H1 (cell line): ENCODE measurements around the gene FOXO4. TPM values are rescaled to one million over a fixed set of nuclear protein-coding genes. Genes with fewer than 3 reads are reported as not detected.

Experiments
- CTCF ChIA-PET: fragments of 300-600 bp; sonication (Branson Sonifier 250); formaldehyde crosslinking; loops from one replicate; lab custom pipeline; 2021; ENCODE audit not compliant: partially characterized antibody; lab: Charles Lee
- POLR2A ChIA-PET: fragments of 300-600 bp; sonication (Branson Sonifier 250); formaldehyde crosslinking; loops from one replicate; lab custom pipeline; 2021; ENCODE audit warnings: inconsistent platforms; ENCODE audit not compliant: partially characterized antibody; lab: Charles Lee
- DNase-seq, 2 experiments: peaks; one replicate each; pipeline versions ENCODE4 v3.0.0 to v3.0.0-alpha.2; 2010 to 2022; ENCODE audit warnings: low spot score in 2 of 2, low read depth in 1 of 2, mixed read lengths in 1 of 2
- FAIRE-seq: peaks from 2 replicates; lab custom pipeline; 2011; peaks lifted over from hg19 to GRCh38; lab: Jason Lieb, UNC
- H2AFZ ChIP-seq: 2 replicates; pipeline ENCODE4 v1.8.1; 2012; ENCODE audit warnings: low read length, inconsistent platforms
- H2AK5ac ChIP-seq: 2 replicates; pipeline ENCODE4 v1.6.1; 2013; ENCODE audit warnings: low read depth, low read length
- H2BK120ac ChIP-seq: replicated peaks from 2 replicates; pipeline ENCODE3; 2013; ENCODE audit warnings: low read depth, low read length, inconsistent platforms
- H2BK12ac ChIP-seq: 2 replicates; pipeline ENCODE4 v1.6.1; 2013; ENCODE audit warnings: low read depth, low read length
- H2BK15ac ChIP-seq: 2 replicates; pipeline ENCODE4 v1.6.1; 2013; ENCODE audit warnings: low read length
- H2BK20ac ChIP-seq: 2 replicates; pipeline ENCODE4 v1.6.1; 2013; ENCODE audit warnings: low read length
- H2BK5ac ChIP-seq: 2 replicates; pipeline ENCODE4 v1.6.1; 2013; ENCODE audit warnings: low read depth, low read length
- H3K14ac ChIP-seq: 2 replicates; pipeline ENCODE4 v1.6.1; 2013; ENCODE audit warnings: inconsistent platforms; ENCODE audit not compliant: insufficient read length
- H3K18ac ChIP-seq: 2 replicates; pipeline ENCODE4 v1.6.1; 2013; ENCODE audit warnings: low read length; ENCODE audit errors: extremely low read depth
- H3K23ac ChIP-seq: 2 replicates; pipeline ENCODE4 v1.6.1; 2013; ENCODE audit warnings: inconsistent platforms; ENCODE audit not compliant: insufficient read length
- H3K23me2 ChIP-seq: 2 replicates; pipeline ENCODE4 v1.6.1; 2013; ENCODE audit warnings: low read depth, low read length
- H3K27ac ChIP-seq: 2 replicates; pipeline ENCODE4 v1.6.1; 2011; ENCODE audit warnings: low read depth, low read length, inconsistent platforms
- H3K27me3 ChIP-seq, 4 experiments: replicated peaks in 1 of 4; 1 replicate in 1 of 4; 2 replicates in 3 of 4; pipeline versions ENCODE4 v1.6.1 to v1.8.1; 2011 to 2013; ENCODE audit warnings: low read length in 3 of 4, mild to moderate bottlenecking in 3 of 4, inconsistent platforms in 2 of 4, mixed read lengths in 2 of 4, moderate library complexity in 1 of 4; ENCODE audit not compliant: control insufficient read depth in 3 of 4, insufficient read depth in 3 of 4; ENCODE audit errors: extremely low read depth in 1 of 4
- H3K36me3 ChIP-seq, 4 experiments: 2 replicates each; pipeline versions ENCODE4 v1.6.1 to v1.8.1; 2011 to 2013; ENCODE audit warnings: mild to moderate bottlenecking in 4 of 4, low read length in 3 of 4, moderate library complexity in 2 of 4, control low read depth in 1 of 4, inconsistent platforms in 1 of 4; ENCODE audit not compliant: insufficient read depth in 4 of 4, control insufficient read depth in 2 of 4
- H3K4ac ChIP-seq: replicated peaks from 2 replicates; pipeline ENCODE3; 2013; ENCODE audit warnings: low read length, low read depth, mixed read lengths, inconsistent platforms; ENCODE audit not compliant: insufficient read length
- H3K4me1 ChIP-seq, 4 experiments: replicated peaks in 1 of 4; 1 replicate in 1 of 4; 2 replicates in 3 of 4; pipeline versions ENCODE4 v1.6.1 to v1.8.1; 2011 to 2013; ENCODE audit warnings: low read length in 3 of 4, inconsistent platforms in 2 of 4, mixed read lengths in 1 of 4; ENCODE audit not compliant: insufficient read depth in 4 of 4, control insufficient read depth in 3 of 4
- H3K4me2 ChIP-seq, 2 experiments: 2 replicates each; pipeline versions ENCODE4 v1.6.1 to v1.8.1; 2011 to 2013; ENCODE audit warnings: low read depth in 2 of 2, low read length in 2 of 2, control low read depth in 1 of 2, inconsistent platforms in 1 of 2, mild to moderate bottlenecking in 1 of 2; ENCODE audit not compliant: insufficient read depth in 1 of 2
- H3K4me3 ChIP-seq, 4 experiments: fragments of 200-600, 300-600 bp in 1 of 4; sonication (generic), shearing (Covaris generic), sonication (Bioruptor Twin) in 1 of 4; 2 replicates each; pipeline versions ENCODE4 v1.5.1 to v1.8.1; 2011 to 2016; ENCODE audit warnings: low read length in 4 of 4, low read depth in 3 of 4, control low read depth in 2 of 4, inconsistent platforms in 2 of 4, mild to moderate bottlenecking in 2 of 4, mixed read lengths in 1 of 4, moderate library complexity in 1 of 4; ENCODE audit not compliant: insufficient read depth in 2 of 4; ENCODE audit errors: extremely low read depth in 1 of 4
- H3K56ac ChIP-seq: replicated peaks from 2 replicates; pipeline ENCODE3; 2013; ENCODE audit warnings: low read depth, mild to moderate bottlenecking, mixed read lengths, low read length, inconsistent platforms; ENCODE audit not compliant: insufficient read length
- H3K79me1 ChIP-seq: 2 replicates; pipeline ENCODE4 v1.6.1; 2013; ENCODE audit warnings: low read depth, low read length, control low read depth
- H3K79me2 ChIP-seq, 2 experiments: 2 replicates each; pipeline versions ENCODE4 v1.6.1 to v1.8.1; 2012 to 2013; ENCODE audit warnings: low read length in 2 of 2, mild to moderate bottlenecking in 2 of 2, inconsistent platforms in 1 of 2; ENCODE audit not compliant: insufficient read depth in 2 of 2, control insufficient read depth in 1 of 2
- H3K9ac ChIP-seq, 4 experiments: replicated peaks in 1 of 4; 1 replicate in 1 of 4; 2 replicates in 3 of 4; pipeline versions ENCODE4 v1.6.1 to v1.8.1; 2011 to 2013; ENCODE audit warnings: low read depth in 3 of 4, low read length in 3 of 4, control low read depth in 2 of 4, mild to moderate bottlenecking in 2 of 4, moderate library complexity in 2 of 4, inconsistent platforms in 1 of 4; ENCODE audit errors: extremely low read depth in 1 of 4
- H3K9me3 ChIP-seq, 2 experiments: 2 replicates each; pipeline versions ENCODE4 v1.6.1 to v1.8.1; 2012 to 2013; ENCODE audit warnings: mild to moderate bottlenecking in 2 of 2, moderate library complexity in 2 of 2, control low read depth in 1 of 2, inconsistent platforms in 1 of 2, low read depth in 1 of 2, low read length in 1 of 2, mixed read lengths in 1 of 2; ENCODE audit not compliant: insufficient read depth in 2 of 2
- H4K20me1 ChIP-seq, 2 experiments: replicated peaks in 1 of 2; 2 replicates each; pipeline versions ENCODE3 to v1.8.1; 2011 to 2013; ENCODE audit warnings: inconsistent platforms in 2 of 2, low read length in 2 of 2, mild to moderate bottlenecking in 1 of 2; ENCODE audit not compliant: insufficient read depth in 2 of 2, control insufficient read depth in 1 of 2
- H4K5ac ChIP-seq: 2 replicates; pipeline ENCODE4 v1.6.1; 2013; ENCODE audit warnings: low read length, low read depth, mixed read lengths, inconsistent platforms; ENCODE audit not compliant: insufficient read length
- H4K8ac ChIP-seq: 2 replicates; pipeline ENCODE4 v1.8.0; 2013; ENCODE audit warnings: mild to moderate bottlenecking, moderate library complexity, low read length, inconsistent platforms; ENCODE audit not compliant: insufficient read depth; ENCODE audit errors: extremely low read depth
- H4K91ac ChIP-seq: replicated peaks from 2 replicates; pipeline ENCODE3; 2013; ENCODE audit warnings: low read length, mixed read lengths, inconsistent platforms; ENCODE audit not compliant: insufficient read length
- BACH1 ChIP-seq: IDR thresholded peaks from 2 replicates; pipeline ENCODE4 v1.6.1; 2012; ENCODE audit warnings: low read length, improper control_type of control experiment
- CTBP2 ChIP-seq: IDR thresholded peaks from 2 replicates; pipeline ENCODE4 v1.7.0; 2011; ENCODE audit warnings: borderline replicate concordance, mild to moderate bottlenecking, moderate library complexity, mixed read lengths, low read length; ENCODE audit not compliant: insufficient read depth, insufficient read length
- GTF2F1 ChIP-seq: IDR thresholded peaks from 2 replicates; pipeline ENCODE4 v1.6.1; 2012; ENCODE audit warnings: low read depth, low read length, improper control_type of control experiment, borderline replicate concordance
- KDM1A ChIP-seq: fragments of 200-600, 300-600 bp; sonication (generic); IDR thresholded peaks from 2 replicates; pipeline ENCODE4 v1.7.1; 2016; ENCODE audit warnings: mild to moderate bottlenecking, low read length, borderline replicate concordance
- MAFK ChIP-seq: IDR thresholded peaks from 2 replicates; pipeline ENCODE4 v1.6.1; 2012; ENCODE audit warnings: low read depth, mild to moderate bottlenecking, improper control_type of control experiment, low read length
- PHF8 ChIP-seq: fragments of 200-600 bp; sonication (generic); conservative IDR thresholded peaks from 2 replicates; pipeline ENCODE4 v1.7.1; 2012; ENCODE audit warnings: low read depth, mild to moderate bottlenecking, inconsistent platforms, low read length, moderate library complexity
- POU5F1 ChIP-seq: IDR thresholded peaks from 2 replicates; pipeline ENCODE4 v1.6.1; 2011; ENCODE audit warnings: low read depth, mild to moderate bottlenecking, low read length, moderate library complexity
- RAD21 ChIP-seq, 2 experiments: IDR thresholded peaks in 1 of 2; conservative IDR thresholded peaks in 1 of 2; 2 replicates each; pipeline ENCODE4 v1.6.1; 2011; ENCODE audit warnings: low read depth in 2 of 2, low read length in 2 of 2, improper control_type of control experiment in 1 of 2, inconsistent platforms in 1 of 2, mild to moderate bottlenecking in 1 of 2, moderate library complexity in 1 of 2
- RFX5 ChIP-seq: IDR thresholded peaks from 2 replicates; pipeline ENCODE4 v1.6.1; 2011; ENCODE audit warnings: low read depth, low read length, improper control_type of control experiment, borderline replicate concordance
- SP4 ChIP-seq: IDR thresholded peaks from 2 replicates; pipeline ENCODE4 v1.6.1; 2012; ENCODE audit warnings: low read length, inconsistent platforms
- SRF ChIP-seq: IDR thresholded peaks from 2 replicates; pipeline ENCODE4 v1.6.1; 2011; ENCODE audit warnings: mild to moderate bottlenecking, low read depth, low read length, moderate library complexity
- TBP ChIP-seq: IDR thresholded peaks from 2 replicates; pipeline ENCODE4 v1.6.1; 2011; ENCODE audit warnings: low read depth, low read length, improper control_type of control experiment
- polyA plus RNA-seq, 7 experiments: library from polyadenylated mRNA; depleted of rRNA in 3 of 7; stranded (reverse) in 5 of 7; unstranded in 2 of 7; fragments of >200 nt in 5 of 7; fragments of 200-250 nt in 2 of 7; gene quantifications; 1 replicate in 5 of 7; 2 replicates in 1 of 7; 4 replicates in 1 of 7; pipeline versions ENCODE4 v1.2.1 to v1.2.3, GENCODE V29; 2011 to 2013; ENCODE audit warnings: missing spikeins in 2 of 7, mixed read lengths in 2 of 7
- total RNA-seq: library from RNA; stranded (reverse); fragmentation: NEBNext Ultra II Directional; extraction: Animal tissue kit (Norgen Biotek cat#: 25700); gene quantifications from 2 replicates; pipeline ENCODE4 v1.2.1, GENCODE V29; 2021
- TF ChIP-seq, protein P1 (sequence below): IDR thresholded peaks from 2 replicates; pipeline ENCODE4 v1.6.1; 2012; ENCODE audit warnings: low read length, inconsistent platforms
- TF ChIP-seq, protein P2 (sequence below): IDR thresholded peaks from 2 replicates; pipeline ENCODE4 v1.6.1; 2012; ENCODE audit warnings: inconsistent platforms

FOXO4 gene
- total and polyA plus RNA-seq, 2 of the 8 experiments (the other 6 are each of a cell fraction or from before 2014, with no cell fraction given), result 12.3 to 57.4 TPM

GRCh38 chrX:71060127-71060526 lies 35.5 kb upstream of the FOXO4 start:
- H3K79me1 ChIP-seq, result no peaks in the 10 kb centered on the region
- no peak overlapping the region for H2BK12ac ChIP-seq
- H4K8ac ChIP-seq, result no peak overlapping the region
- no peak overlapping the region for H3K27ac ChIP-seq
- no peak overlapping the region for H2AFZ ChIP-seq
- ChIA-PET CTCF (no interaction called here), POLR2A (no interaction called here)
- no peaks in the 10 kb centered on the region for H3K4me1 ChIP-seq
- no peak overlapping the region for H3K4me3 ChIP-seq
- peaks cover 0 to 13% of the 10 kb centered on the region in 2 experiments; a peak in 2 of 4 replicates for H3K79me2 ChIP-seq
- no peak overlapping the region for H2AK5ac ChIP-seq
- DNase-seq (no peak), FAIRE-seq (no peak)
- H3K23ac ChIP-seq, result no peak overlapping the region
- H3K14ac ChIP-seq, result no peak overlapping the region
- peaks cover 0 to 26% (median 9%) of the 10 kb centered on the region in 4 experiments; a peak in 5 of 8 replicates for H3K36me3 ChIP-seq
- H3K56ac ChIP-seq, result no peak overlapping the region
- H2BK120ac ChIP-seq, result no peak overlapping the region
- no peak overlapping the region for H2BK5ac ChIP-seq
- H3K4me2 ChIP-seq, result no peak overlapping the region
- H2BK15ac ChIP-seq, result no peak overlapping the region
- H4K5ac ChIP-seq, result no peak overlapping the region
- H4K20me1 ChIP-seq, result no peaks in the 10 kb centered on the region
- no peak overlapping the region for H4K91ac ChIP-seq
- no peak overlapping the region for H3K4ac ChIP-seq
- no peaks in the 10 kb centered on the region for H3K23me2 ChIP-seq
- H3K18ac ChIP-seq, result no peak overlapping the region
- H3K9ac ChIP-seq, result no peak overlapping the region
- no peaks in the 10 kb centered on the region for H3K27me3 ChIP-seq
- H3K9me3 ChIP-seq, result no peaks in the 10 kb centered on the region
- no peak overlapping the region for H2BK20ac ChIP-seq
- TF ChIP-seq, protein P1, sequence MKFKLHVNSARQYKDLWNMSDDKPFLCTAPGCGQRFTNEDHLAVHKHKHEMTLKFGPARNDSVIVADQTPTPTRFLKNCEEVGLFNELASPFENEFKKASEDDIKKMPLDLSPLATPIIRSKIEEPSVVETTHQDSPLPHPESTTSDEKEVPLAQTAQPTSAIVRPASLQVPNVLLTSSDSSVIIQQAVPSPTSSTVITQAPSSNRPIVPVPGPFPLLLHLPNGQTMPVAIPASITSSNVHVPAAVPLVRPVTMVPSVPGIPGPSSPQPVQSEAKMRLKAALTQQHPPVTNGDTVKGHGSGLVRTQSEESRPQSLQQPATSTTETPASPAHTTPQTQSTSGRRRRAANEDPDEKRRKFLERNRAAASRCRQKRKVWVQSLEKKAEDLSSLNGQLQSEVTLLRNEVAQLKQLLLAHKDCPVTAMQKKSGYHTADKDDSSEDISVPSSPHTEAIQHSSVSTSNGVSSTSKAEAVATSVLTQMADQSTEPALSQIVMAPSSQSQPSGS, result no peak
- TF ChIP-seq, protein P2, sequence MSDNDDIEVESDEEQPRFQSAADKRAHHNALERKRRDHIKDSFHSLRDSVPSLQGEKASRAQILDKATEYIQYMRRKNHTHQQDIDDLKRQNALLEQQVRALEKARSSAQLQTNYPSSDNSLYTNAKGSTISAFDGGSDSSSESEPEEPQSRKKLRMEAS, result no peak
- TF ChIP-seq SP4 (no peak), GTF2F1 (no peak), RFX5 (no peak), CTBP2 (no peak), KDM1A (no peak), MAFK (no peak), TBP (no peak), POU5F1 (no peak), BACH1 (no peak), SRF (no peak), RAD21 (IDR thresholded peaks at IDR 0.05 in 1 of 2, conservative IDR thresholded peaks at IDR 0.05 in 1 of 2; ENCODE audit: low read depth in 2 of 2, low read length in 2 of 2) (no peak), PHF8 (no peak)
